PC-3 (cell line): ENCODE results near the gene MORN1.

Experiments used
- EZH2 ChIP-seq: fragments of 300-600 bp; sonication (generic); IDR thresholded peaks from one replicate; pipeline ENCODE4 v1.6.1; 2017; ENCODE audit warnings: antibody characterized with exemption, mild to moderate bottlenecking, low read length; ENCODE audit not compliant: unreplicated experiment
- EZH2phosphoT487 ChIP-seq: fragments of 300-600 bp; sonication (generic); IDR thresholded peaks from 2 replicates; pipeline ENCODE4 v1.6.1; 2018; ENCODE audit warnings: mild to moderate bottlenecking, antibody characterized with exemption, low read length, borderline replicate concordance
- TF ChIP-seq, protein P1 (sequence below): fragments of 300-600 bp; sonication (generic); conservative IDR thresholded peaks from 2 replicates; pipeline ENCODE4 v1.5.1; 2017; ENCODE audit warnings: antibody characterized with exemption, low read depth, mild to moderate bottlenecking, low read length

DNA sequence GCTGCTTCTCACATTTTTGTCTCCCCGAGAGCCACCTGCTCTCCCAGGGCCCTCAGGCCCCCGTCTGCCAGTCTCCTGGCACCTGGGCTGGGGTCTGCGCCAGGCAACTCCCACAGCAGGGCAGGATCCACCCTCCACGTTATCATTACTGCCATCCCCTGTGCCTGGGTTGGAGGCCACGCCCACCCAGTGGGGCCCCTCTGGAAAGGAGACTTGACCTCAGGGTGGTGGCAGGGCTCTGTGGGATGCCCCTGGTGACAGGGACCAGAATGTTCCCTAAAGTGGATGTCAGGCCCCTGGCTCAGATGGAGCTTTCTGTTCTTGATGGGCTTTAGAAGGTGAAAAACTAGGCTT, 96.7 kb downstream of the MORN1 start:
- TF ChIP-seq, protein P1, sequence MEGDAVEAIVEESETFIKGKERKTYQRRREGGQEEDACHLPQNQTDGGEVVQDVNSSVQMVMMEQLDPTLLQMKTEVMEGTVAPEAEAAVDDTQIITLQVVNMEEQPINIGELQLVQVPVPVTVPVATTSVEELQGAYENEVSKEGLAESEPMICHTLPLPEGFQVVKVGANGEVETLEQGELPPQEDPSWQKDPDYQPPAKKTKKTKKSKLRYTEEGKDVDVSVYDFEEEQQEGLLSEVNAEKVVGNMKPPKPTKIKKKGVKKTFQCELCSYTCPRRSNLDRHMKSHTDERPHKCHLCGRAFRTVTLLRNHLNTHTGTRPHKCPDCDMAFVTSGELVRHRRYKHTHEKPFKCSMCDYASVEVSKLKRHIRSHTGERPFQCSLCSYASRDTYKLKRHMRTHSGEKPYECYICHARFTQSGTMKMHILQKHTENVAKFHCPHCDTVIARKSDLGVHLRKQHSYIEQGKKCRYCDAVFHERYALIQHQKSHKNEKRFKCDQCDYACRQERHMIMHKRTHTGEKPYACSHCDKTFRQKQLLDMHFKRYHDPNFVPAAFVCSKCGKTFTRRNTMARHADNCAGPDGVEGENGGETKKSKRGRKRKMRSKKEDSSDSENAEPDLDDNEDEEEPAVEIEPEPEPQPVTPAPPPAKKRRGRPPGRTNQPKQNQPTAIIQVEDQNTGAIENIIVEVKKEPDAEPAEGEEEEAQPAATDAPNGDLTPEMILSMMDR = no peak
- TF ChIP-seq EZH2 (no peak), EZH2phosphoT487 (no peak)
